ENCODE data around the gene LRCH4. TPM values are rescaled to one million over a fixed set of nuclear protein-coding genes. Genes with fewer than 3 reads are reported as not detected.

Gene LRCH4
- total and polyA plus RNA-seq, 4 donors, result 38.1 to 109 (median 92.2) TPM

GRCh38 chr7:100626055-100626454, 40.1 kb upstream of the LRCH4 start:
- no peak for ATAC-seq (ENCODE audit: insufficient read depth, low FRiP score)
- no peak overlapping the region for H3K9ac ChIP-seq (ENCODE audit: insufficient read depth in 1 of 2, low read length in 2 of 2)
- peaks cover 0 to 6% (median 0%) of the 10 kb centered on the region in 5 donors for H3K4me1 ChIP-seq (ENCODE audit: control insufficient read depth in 5 of 5, insufficient read depth in 5 of 5, low read length in 5 of 5)
- no peak for TF ChIP-seq CTCF (IDR thresholded peaks at IDR 0.05; ENCODE audit: control extremely low read depth, extremely low read depth)
- no peaks in the 10 kb centered on the region for H3K9me3 ChIP-seq (ENCODE audit: control insufficient read depth in 4 of 4, insufficient read depth in 3 of 4, low read length in 3 of 4)
- no peak overlapping the region for H3K4me3 ChIP-seq
- H3K36me3 ChIP-seq (ENCODE audit: control insufficient read depth in 4 of 4, insufficient read depth in 4 of 4, low read length in 4 of 4), result no peaks in the 10 kb centered on the region
- DNase-seq, result no peak
- 16 to 30% methylated on average over 3 of the region's 3 CpGs for WGBS, 2 donors
- H3K27ac ChIP-seq (ENCODE audit: low read depth in 1 of 2, low read length in 1 of 2), result no peak overlapping the region
- no peaks in the 10 kb centered on the region for H3K27me3 ChIP-seq (ENCODE audit: control insufficient read depth in 3 of 3, insufficient read depth in 3 of 3, low read length in 2 of 3)

GRCh38 chr7:100623951-100624824, 38.3 kb upstream of the LRCH4 start:
- 83 to 93% methylated on average over 15 of the region's 15 CpGs for WGBS, 2 donors
- ATAC-seq (ENCODE audit: insufficient read depth, low FRiP score) (no peak), DNase-seq (no peak)
- no peak overlapping the region for H3K27ac ChIP-seq (ENCODE audit: low read depth in 1 of 2, low read length in 1 of 2)
- H3K9me3 ChIP-seq (ENCODE audit: control insufficient read depth in 4 of 4, insufficient read depth in 3 of 4, low read length in 3 of 4), result no peaks in the 10 kb centered on the region
- H3K9ac ChIP-seq (ENCODE audit: insufficient read depth in 1 of 2, low read length in 2 of 2), result no peak overlapping the region
- no peak for TF ChIP-seq CTCF (IDR thresholded peaks at IDR 0.05; ENCODE audit: control extremely low read depth, extremely low read depth)
- no peak overlapping the region for H3K4me3 ChIP-seq
- H3K27me3 ChIP-seq (ENCODE audit: control insufficient read depth in 3 of 3, insufficient read depth in 3 of 3, low read length in 2 of 3), result no peaks in the 10 kb centered on the region
- peaks cover 0 to 1% (median 0%) of the 10 kb centered on the region in 4 donors for H3K36me3 ChIP-seq (ENCODE audit: control insufficient read depth in 4 of 4, insufficient read depth in 4 of 4, low read length in 4 of 4)
- H3K4me1 ChIP-seq (ENCODE audit: control insufficient read depth in 5 of 5, insufficient read depth in 5 of 5, low read length in 5 of 5), result peaks cover 0 to 6% (median 0%) of the 10 kb centered on the region in 5 donors

- no peak overlapping the region for H3K4me3 ChIP-seq
- H3K36me3 ChIP-seq (ENCODE audit: control insufficient read depth in 4 of 4, insufficient read depth in 4 of 4, low read length in 4 of 4), result peaks cover 0 to 1% (median 0%) of the 10 kb centered on the region in 4 donors
- no peaks in the 10 kb centered on the region for H3K9me3 ChIP-seq (ENCODE audit: control insufficient read depth in 4 of 4, insufficient read depth in 3 of 4, low read length in 3 of 4)
- no peak for TF ChIP-seq CTCF (IDR thresholded peaks at IDR 0.05; ENCODE audit: control extremely low read depth, extremely low read depth)
- no peak overlapping the region for H3K27ac ChIP-seq (ENCODE audit: low read depth in 1 of 2, low read length in 1 of 2)
- ATAC-seq (ENCODE audit: insufficient read depth, low FRiP score), result no peak
- no peak for DNase-seq
- peaks cover 0 to 2% (median 0%) of the 10 kb centered on the region in 5 donors for H3K4me1 ChIP-seq (ENCODE audit: control insufficient read depth in 5 of 5, insufficient read depth in 5 of 5, low read length in 5 of 5)
- WGBS, 2 donors, result 85 to 88% methylated on average over 8 of the region's 8 CpGs
- H3K27me3 ChIP-seq (ENCODE audit: control insufficient read depth in 3 of 3, insufficient read depth in 3 of 3, low read length in 2 of 3), result no peaks in the 10 kb centered on the region
- H3K9ac ChIP-seq (ENCODE audit: insufficient read depth in 1 of 2, low read length in 2 of 2), result no peak overlapping the region
Observed at GRCh38 chr7:100621554-100621953, 35.6 kb upstream of the LRCH4 start.
